SH-SY5Y (cell line): Measurements from ENCODE around the gene GALNT5.

Source experiments
- GATA2 ChIP-seq: IDR thresholded peaks from 2 replicates; pipeline ENCODE4 v1.6.1; 2011; ENCODE audit warnings: mild to moderate bottlenecking, low read depth, low read length
- GATA3 ChIP-seq: IDR thresholded peaks from 2 replicates; pipeline ENCODE4 v1.6.1; 2011; ENCODE audit warnings: low read depth, mild to moderate bottlenecking, low read length, moderate library complexity

DNA sequence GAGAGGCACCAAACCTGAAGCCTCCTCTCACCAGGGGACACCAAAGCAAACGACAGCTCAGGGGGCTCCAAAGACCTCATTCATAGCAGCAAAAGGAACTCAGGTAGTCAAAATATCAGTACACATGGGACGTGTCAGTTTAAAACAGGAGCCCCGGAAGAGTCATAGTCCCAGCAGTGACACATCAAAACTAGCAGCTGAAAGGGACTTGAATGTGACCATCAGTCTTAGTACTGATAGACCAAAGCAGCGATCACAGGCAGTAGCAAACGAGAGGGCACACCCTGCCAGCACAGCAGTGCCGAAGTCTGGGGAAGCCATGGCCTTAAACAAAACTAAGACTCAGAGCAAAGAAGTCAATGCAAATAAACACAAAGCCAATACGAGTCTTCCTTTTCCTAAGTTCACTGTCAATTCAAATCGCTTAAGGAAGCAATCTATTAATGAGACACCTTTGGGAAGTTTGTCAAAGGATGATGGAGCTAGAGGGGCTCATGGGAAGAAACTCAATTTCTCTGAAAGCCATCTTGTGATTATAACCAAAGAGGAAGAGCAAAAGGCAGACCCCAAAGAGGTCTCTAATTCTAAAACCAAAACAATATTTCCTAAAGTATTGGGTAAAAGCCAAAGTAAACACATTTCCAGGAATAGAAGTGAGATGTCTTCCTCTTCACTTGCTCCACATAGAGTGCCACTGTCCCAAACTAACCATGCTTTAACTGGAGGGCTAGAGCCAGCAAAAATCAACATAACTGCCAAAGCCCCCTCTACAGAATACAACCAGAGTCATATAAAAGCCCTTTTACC, 1.2 kb downstream of the GALNT5 start:
- no peak for TF ChIP-seq GATA3
- no peak for TF ChIP-seq GATA2
